Measurements from ENCODE around the gene RASA3.

Gene RASA3

DNA sequence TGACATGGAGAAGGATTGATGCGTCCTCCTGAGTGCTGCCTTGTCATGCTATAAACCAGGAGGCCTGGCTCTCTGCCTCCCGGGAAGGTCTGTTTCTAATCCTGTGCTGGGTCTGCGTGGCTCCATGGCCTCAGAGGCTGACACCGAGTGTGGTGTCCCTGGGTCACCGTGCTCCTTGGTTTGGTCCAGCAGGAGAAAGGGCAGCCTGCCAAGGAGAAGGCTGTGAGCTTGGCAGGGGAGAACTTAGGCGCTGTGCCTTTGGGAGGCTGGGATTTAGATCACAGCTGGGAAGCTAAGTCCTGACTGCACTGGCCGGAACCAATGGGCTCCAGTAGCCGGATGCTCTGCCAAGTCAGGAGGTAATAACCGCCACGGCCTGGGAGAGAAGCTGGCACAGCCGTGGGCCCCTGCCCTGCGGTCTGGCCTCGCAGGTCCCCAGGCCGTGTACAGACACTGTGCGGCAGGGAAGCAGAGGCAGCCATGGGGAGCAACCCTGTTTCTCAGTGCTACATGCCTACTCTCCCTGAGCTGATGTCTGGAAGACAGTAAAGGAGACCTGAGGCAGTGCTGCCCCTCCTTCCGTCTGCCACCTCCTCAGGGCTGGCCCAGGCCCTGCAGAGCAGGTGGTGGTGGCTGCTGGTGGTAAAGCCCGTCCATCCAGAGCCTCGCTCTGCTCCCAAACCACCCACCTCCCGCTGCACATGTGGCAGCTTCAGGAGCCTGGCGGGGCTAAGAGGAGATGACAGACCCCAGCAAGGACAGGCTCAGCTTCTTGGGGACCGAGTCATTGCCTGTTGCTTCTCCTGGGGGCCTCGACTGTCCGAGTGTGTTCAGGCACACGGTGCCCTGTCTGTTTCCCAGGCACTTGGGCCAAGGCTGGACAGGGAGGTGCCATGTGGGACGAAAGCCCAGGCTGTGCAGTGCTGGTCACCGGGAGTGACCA is 203.5 kb downstream of the RASA3 start:
- no peak for DNase-seq
